HCT116 (cell line): ENCODE data around the gene SRGAP3. TPM values are rescaled to one million over a fixed set of nuclear protein-coding genes. Genes with fewer than 3 reads are reported as not detected.

Experiments
- ATAC-seq: fragments of 200-7000 bp; cut with Tn5 transposase; 2 replicates; pipeline ENCODE4 v1.9.1; 2020; ENCODE audit warnings: mild to moderate bottlenecking, moderate library complexity
- BruUV-seq: library from RNA; stranded (reverse); fragments of 400-500 nt; replicated peaks from 2 replicates; lab custom pipeline; 2021; lab: Mats Ljungman, UMichigan
- CTCF ChIA-PET: fragments of 300-600 bp; sonication (Branson Sonifier 250); formaldehyde crosslinking; loops from one replicate; lab custom pipeline; 2021; ENCODE audit warnings: antibody characterized with exemption; lab: Charles Lee
- POLR2A ChIA-PET: fragments of 300-600, 350-600 bp; sonication (Branson Sonifier 250); formaldehyde crosslinking; loops from one replicate; lab custom pipeline; 2021; ENCODE audit warnings: antibody characterized with exemption; lab: Charles Lee
- RAD21 ChIA-PET, 2 experiments: fragments of 300-600 bp; sonication (Branson Sonifier 250); formaldehyde crosslinking; loops; one replicate each; lab custom pipeline; 2023; ENCODE audit warnings: low total read pairs in 2 of 2; ENCODE audit not compliant: uncharacterized antibody in 2 of 2, unreplicated experiment in 2 of 2, low non-redundant PET in 1 of 2; lab: Charles Lee
- DNase-seq: peaks from one replicate; pipeline ENCODE4 v3.0.0-alpha.2; 2010; ENCODE audit warnings: low read depth, low spot score
- H2AFZ ChIP-seq: fragments of 200-600 bp; shearing (Covaris generic), sonication (generic); 2 replicates; pipeline ENCODE4 v1.6.1; 2017; ENCODE audit warnings: low read depth, mixed run types, mixed read lengths, antibody characterized with exemption, low read length; ENCODE audit not compliant: poor library complexity, severe bottlenecking
- H3K27ac ChIP-seq: 2 replicates; pipeline ENCODE4 v1.5.1; 2012; ENCODE audit warnings: low read depth, low read length
- H3K27me3 ChIP-seq: fragments of 200-600 bp; sonication (generic); 2 replicates; pipeline ENCODE4 v1.6.1; 2016; ENCODE audit warnings: mixed run types, low read length, mixed read lengths; ENCODE audit not compliant: insufficient read depth
- H3K36me3 ChIP-seq, 2 experiments: fragments of 200-500 bp in 1 of 2; fragments of 200-600 bp in 1 of 2; sonication (Bioruptor generic) in 1 of 2; sonication (generic) in 1 of 2; 2 replicates each; pipeline versions ENCODE4 v1.5.1 to v1.6.1; 2014 to 2016; ENCODE audit warnings: low read length in 2 of 2, inconsistent platforms in 1 of 2, mixed read lengths in 1 of 2, mixed run types in 1 of 2; ENCODE audit not compliant: insufficient read depth in 2 of 2, control insufficient read depth in 1 of 2
- H3K4me1 ChIP-seq, 2 experiments: fragments of 200-600 bp in 1 of 2; sonication (generic) in 1 of 2; 2 replicates each; pipeline versions ENCODE4 v1.5.1 to v1.6.1; 2012 to 2017; ENCODE audit warnings: low read length in 2 of 2, inconsistent platforms in 1 of 2, mild to moderate bottlenecking in 1 of 2, mixed read lengths in 1 of 2, mixed run types in 1 of 2, moderate library complexity in 1 of 2; ENCODE audit not compliant: insufficient read depth in 2 of 2, control insufficient read depth in 1 of 2
- H3K4me2 ChIP-seq: fragments of 200-600 bp; sonication (generic); 2 replicates; pipeline ENCODE4 v1.6.1; 2017; ENCODE audit warnings: mixed run types, low read length, mixed read lengths
- H3K4me3 ChIP-seq, 2 experiments: fragments of 200-600 bp in 1 of 2; sonication (generic) in 1 of 2; replicated peaks in 1 of 2; 2 replicates each; pipeline ENCODE4 v1.5.1; 2011 to 2016; ENCODE audit warnings: low read length in 2 of 2, control low read depth in 1 of 2, low read depth in 1 of 2, mild to moderate bottlenecking in 1 of 2, mixed read lengths in 1 of 2, mixed run types in 1 of 2
- H3K79me2 ChIP-seq: fragments of 200-600 bp; sonication (generic); 2 replicates; pipeline ENCODE4 v1.6.1; 2017; ENCODE audit warnings: mild to moderate bottlenecking, mixed run types, low read length, moderate library complexity, mixed read lengths; ENCODE audit not compliant: insufficient read depth
- H3K9ac ChIP-seq: fragments of 200-600 bp; sonication (generic); 2 replicates; pipeline ENCODE4 v1.6.1; 2016; ENCODE audit warnings: low read length, mixed read lengths
- H3K9me2 ChIP-seq: fragments of 200-600 bp; sonication (generic), shearing (Covaris generic); 2 replicates; pipeline ENCODE4 v1.6.1; 2017; ENCODE audit warnings: mixed run types, mild to moderate bottlenecking, moderate library complexity; ENCODE audit not compliant: insufficient read depth
- H3K9me3 ChIP-seq, 2 experiments: fragments of 200-500 bp in 1 of 2; fragments of 200-600 bp in 1 of 2; sonication (Bioruptor generic) in 1 of 2; sonication (generic) in 1 of 2; 2 replicates each; pipeline ENCODE4 v1.6.1; 2014 to 2017; ENCODE audit warnings: low read length in 2 of 2, mixed read lengths in 2 of 2, inconsistent platforms in 1 of 2, low read depth in 1 of 2, mild to moderate bottlenecking in 1 of 2, mixed run types in 1 of 2, moderate library complexity in 1 of 2; ENCODE audit not compliant: control insufficient read depth in 1 of 2, insufficient read depth in 1 of 2
- H4K20me1 ChIP-seq: fragments of 200-600 bp; sonication (generic), shearing (Covaris generic); 2 replicates; pipeline ENCODE4 v1.6.1; 2017; ENCODE audit warnings: mixed run types, mild to moderate bottlenecking, moderate library complexity; ENCODE audit not compliant: insufficient read depth
- CBX3 ChIP-seq: IDR thresholded peaks from 2 replicates; pipeline ENCODE4 v1.6.1; 2012; ENCODE audit warnings: low read depth
- EGR1 ChIP-seq: IDR thresholded peaks from 2 replicates; pipeline ENCODE4 v1.6.1; 2012; ENCODE audit warnings: low read depth
- EZH2phosphoT487 ChIP-seq: fragments of 200-600 bp; IDR thresholded peaks from 2 replicates; pipeline ENCODE4 v1.6.1; 2018; ENCODE audit warnings: antibody characterized with exemption, borderline replicate concordance
- JUND ChIP-seq: IDR thresholded peaks from 2 replicates; pipeline ENCODE4 v1.6.1; 2012
- POLR2AphosphoS5 ChIP-seq: IDR thresholded peaks from 2 replicates; pipeline ENCODE4 v1.6.1; 2011; ENCODE audit warnings: mild to moderate bottlenecking, low read depth, low read length, moderate library complexity
- RAD21 ChIP-seq: IDR thresholded peaks from 2 replicates; pipeline ENCODE4 v1.6.1; 2012; ENCODE audit warnings: low read depth, mild to moderate bottlenecking
- SIN3A ChIP-seq: IDR thresholded peaks from 2 replicates; pipeline ENCODE4 v1.6.1; 2012; ENCODE audit warnings: low read depth
- SP1 ChIP-seq: IDR thresholded peaks from 2 replicates; pipeline ENCODE4 v1.6.1; 2012; ENCODE audit warnings: low read depth
- TCF7L2 ChIP-seq: IDR thresholded peaks from 2 replicates; pipeline ENCODE4 v1.7.0; 2011; ENCODE audit warnings: borderline replicate concordance, inconsistent platforms; ENCODE audit not compliant: insufficient read depth, insufficient read length; ENCODE audit errors: extremely low read depth
- ZFX ChIP-seq: fragments of 450-650 bp; IDR thresholded peaks from 2 replicates; pipeline ENCODE4 v1.6.1; 2017
- ZNF274 ChIP-seq: fragments of 200-500 bp; sonication (Bioruptor generic); IDR thresholded peaks from 2 replicates; pipeline ENCODE4 v1.6.1; 2014; ENCODE audit warnings: mild to moderate bottlenecking, low read depth, low read length, inconsistent platforms
- intact Hi-C: fragments of 100-400 bp; cut with micrococcal nuclease; formaldehyde crosslinking; loops from 2 replicates; pipeline ENCODE4 v1.10.0; 2022
- total RNA-seq: library from RNA; stranded (reverse); gene quantifications from one replicate; pipeline ENCODE4 v1.2.1, GENCODE V29; 2021; ENCODE audit not compliant: unreplicated experiment
- TF ChIP-seq, protein P1 (sequence below), 3 experiments: fragments of 200-600 bp in 1 of 3; sonication (generic) in 1 of 3; IDR thresholded peaks in 2 of 3; conservative IDR thresholded peaks in 1 of 3; 2 replicates each; pipeline ENCODE4 v1.5.1; 2012 to 2017; ENCODE audit warnings: low read depth in 2 of 3, low read length in 2 of 3, antibody characterized with exemption in 1 of 3, borderline replicate concordance in 1 of 3, control low read depth in 1 of 3, mild to moderate bottlenecking in 1 of 3, mixed read lengths in 1 of 3, mixed run types in 1 of 3, moderate library complexity in 1 of 3; ENCODE audit not compliant: insufficient read depth in 1 of 3
- TF ChIP-seq, protein P2 (sequence below): IDR thresholded peaks from 2 replicates; pipeline ENCODE4 v1.6.1; 2012; ENCODE audit warnings: low read depth
- TF ChIP-seq, protein P3 (sequence below): IDR thresholded peaks from 2 replicates; pipeline ENCODE4 v1.6.1; 2012
- TF ChIP-seq, protein P4 (sequence below): IDR thresholded peaks from 2 replicates; pipeline ENCODE4 v1.6.1; 2011; ENCODE audit warnings: mild to moderate bottlenecking, low read length, moderate library complexity; ENCODE audit not compliant: insufficient replicate concordance; ENCODE audit errors: extremely low read depth
- TF ChIP-seq, protein P5 (sequence below): IDR thresholded peaks from 2 replicates; pipeline ENCODE4 v1.6.1; 2012

Gene SRGAP3
- total RNA-seq, 1 experiment from 2014 or later: 8.3 TPM

DNA sequence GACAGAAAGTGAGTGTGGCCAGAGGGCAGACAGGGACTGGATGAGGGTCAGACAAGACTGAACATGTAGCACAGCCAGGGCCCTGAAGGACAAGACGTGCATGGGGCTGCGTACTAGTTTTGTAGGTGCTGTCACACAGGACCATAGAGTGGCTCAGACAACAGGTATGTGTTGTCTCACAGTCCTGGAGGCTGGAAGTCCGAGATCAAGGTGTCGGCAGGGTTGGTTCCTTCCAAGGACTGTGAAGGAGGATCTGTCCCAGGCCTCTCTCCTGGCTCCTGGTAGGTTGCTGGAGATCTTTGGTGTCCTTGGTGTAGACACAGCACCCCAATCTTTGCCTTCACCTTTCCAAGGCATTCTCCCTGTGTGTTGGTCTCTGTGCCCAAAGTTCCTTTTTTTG is 136.4 kb downstream of the SRGAP3 start:
- Histone ChIP-seq H3K27ac (no peak overlapping the region), H3K9me3 (no peaks in the 10 kb centered on the region), H3K4me2 (no peak overlapping the region), H2AFZ (no peak overlapping the region), H3K9ac (no peak overlapping the region), H4K20me1 (no peaks in the 10 kb centered on the region), H3K4me3 (no peak overlapping the region), H3K27me3 (no peaks in the 10 kb centered on the region), H3K36me3 (no peaks in the 10 kb centered on the region), H3K79me2 (no peaks in the 10 kb centered on the region), H3K4me1 (no peaks in the 10 kb centered on the region), H3K9me2 (no peaks in the 10 kb centered on the region)
- intact Hi-C loops: no loop called here
- POLR2A ChIA-PET: no interaction called here
- RAD21 ChIA-PET: no interaction called here
- DNase-seq (no peak), ATAC-seq (no peak)
- BruUV-seq: no TSS peak
- TF ChIP-seq SIN3A (no peak), TCF7L2 (no peak), CBX3 (no peak), SP1 (no peak), RAD21 (no peak), JUND (no peak), EGR1 (no peak), EZH2phosphoT487 (no peak), ZFX (no peak), POLR2AphosphoS5 (no peak), ZNF274 (no peak)
- TF ChIP-seq, protein P1, sequence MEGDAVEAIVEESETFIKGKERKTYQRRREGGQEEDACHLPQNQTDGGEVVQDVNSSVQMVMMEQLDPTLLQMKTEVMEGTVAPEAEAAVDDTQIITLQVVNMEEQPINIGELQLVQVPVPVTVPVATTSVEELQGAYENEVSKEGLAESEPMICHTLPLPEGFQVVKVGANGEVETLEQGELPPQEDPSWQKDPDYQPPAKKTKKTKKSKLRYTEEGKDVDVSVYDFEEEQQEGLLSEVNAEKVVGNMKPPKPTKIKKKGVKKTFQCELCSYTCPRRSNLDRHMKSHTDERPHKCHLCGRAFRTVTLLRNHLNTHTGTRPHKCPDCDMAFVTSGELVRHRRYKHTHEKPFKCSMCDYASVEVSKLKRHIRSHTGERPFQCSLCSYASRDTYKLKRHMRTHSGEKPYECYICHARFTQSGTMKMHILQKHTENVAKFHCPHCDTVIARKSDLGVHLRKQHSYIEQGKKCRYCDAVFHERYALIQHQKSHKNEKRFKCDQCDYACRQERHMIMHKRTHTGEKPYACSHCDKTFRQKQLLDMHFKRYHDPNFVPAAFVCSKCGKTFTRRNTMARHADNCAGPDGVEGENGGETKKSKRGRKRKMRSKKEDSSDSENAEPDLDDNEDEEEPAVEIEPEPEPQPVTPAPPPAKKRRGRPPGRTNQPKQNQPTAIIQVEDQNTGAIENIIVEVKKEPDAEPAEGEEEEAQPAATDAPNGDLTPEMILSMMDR (IDR thresholded peaks at IDR 0.05 in 2 of 3, conservative IDR thresholded peaks at IDR 0.05 in 1 of 3; ENCODE audit: borderline replicate concordance in 1 of 3, insufficient read depth in 1 of 3, low read depth in 2 of 3, low read length in 2 of 3): no peak
- TF ChIP-seq, protein P2, sequence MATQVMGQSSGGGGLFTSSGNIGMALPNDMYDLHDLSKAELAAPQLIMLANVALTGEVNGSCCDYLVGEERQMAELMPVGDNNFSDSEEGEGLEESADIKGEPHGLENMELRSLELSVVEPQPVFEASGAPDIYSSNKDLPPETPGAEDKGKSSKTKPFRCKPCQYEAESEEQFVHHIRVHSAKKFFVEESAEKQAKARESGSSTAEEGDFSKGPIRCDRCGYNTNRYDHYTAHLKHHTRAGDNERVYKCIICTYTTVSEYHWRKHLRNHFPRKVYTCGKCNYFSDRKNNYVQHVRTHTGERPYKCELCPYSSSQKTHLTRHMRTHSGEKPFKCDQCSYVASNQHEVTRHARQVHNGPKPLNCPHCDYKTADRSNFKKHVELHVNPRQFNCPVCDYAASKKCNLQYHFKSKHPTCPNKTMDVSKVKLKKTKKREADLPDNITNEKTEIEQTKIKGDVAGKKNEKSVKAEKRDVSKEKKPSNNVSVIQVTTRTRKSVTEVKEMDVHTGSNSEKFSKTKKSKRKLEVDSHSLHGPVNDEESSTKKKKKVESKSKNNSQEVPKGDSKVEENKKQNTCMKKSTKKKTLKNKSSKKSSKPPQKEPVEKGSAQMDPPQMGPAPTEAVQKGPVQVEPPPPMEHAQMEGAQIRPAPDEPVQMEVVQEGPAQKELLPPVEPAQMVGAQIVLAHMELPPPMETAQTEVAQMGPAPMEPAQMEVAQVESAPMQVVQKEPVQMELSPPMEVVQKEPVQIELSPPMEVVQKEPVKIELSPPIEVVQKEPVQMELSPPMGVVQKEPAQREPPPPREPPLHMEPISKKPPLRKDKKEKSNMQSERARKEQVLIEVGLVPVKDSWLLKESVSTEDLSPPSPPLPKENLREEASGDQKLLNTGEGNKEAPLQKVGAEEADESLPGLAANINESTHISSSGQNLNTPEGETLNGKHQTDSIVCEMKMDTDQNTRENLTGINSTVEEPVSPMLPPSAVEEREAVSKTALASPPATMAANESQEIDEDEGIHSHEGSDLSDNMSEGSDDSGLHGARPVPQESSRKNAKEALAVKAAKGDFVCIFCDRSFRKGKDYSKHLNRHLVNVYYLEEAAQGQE: no peak
- TF ChIP-seq, protein P3, sequence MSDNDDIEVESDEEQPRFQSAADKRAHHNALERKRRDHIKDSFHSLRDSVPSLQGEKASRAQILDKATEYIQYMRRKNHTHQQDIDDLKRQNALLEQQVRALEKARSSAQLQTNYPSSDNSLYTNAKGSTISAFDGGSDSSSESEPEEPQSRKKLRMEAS: no peak
- TF ChIP-seq, protein P4, sequence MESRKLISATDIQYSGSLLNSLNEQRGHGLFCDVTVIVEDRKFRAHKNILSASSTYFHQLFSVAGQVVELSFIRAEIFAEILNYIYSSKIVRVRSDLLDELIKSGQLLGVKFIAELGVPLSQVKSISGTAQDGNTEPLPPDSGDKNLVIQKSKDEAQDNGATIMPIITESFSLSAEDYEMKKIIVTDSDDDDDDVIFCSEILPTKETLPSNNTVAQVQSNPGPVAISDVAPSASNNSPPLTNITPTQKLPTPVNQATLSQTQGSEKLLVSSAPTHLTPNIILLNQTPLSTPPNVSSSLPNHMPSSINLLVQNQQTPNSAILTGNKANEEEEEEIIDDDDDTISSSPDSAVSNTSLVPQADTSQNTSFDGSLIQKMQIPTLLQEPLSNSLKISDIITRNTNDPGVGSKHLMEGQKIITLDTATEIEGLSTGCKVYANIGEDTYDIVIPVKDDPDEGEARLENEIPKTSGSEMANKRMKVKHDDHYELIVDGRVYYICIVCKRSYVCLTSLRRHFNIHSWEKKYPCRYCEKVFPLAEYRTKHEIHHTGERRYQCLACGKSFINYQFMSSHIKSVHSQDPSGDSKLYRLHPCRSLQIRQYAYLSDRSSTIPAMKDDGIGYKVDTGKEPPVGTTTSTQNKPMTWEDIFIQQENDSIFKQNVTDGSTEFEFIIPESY: no peak
- TF ChIP-seq, protein P5, sequence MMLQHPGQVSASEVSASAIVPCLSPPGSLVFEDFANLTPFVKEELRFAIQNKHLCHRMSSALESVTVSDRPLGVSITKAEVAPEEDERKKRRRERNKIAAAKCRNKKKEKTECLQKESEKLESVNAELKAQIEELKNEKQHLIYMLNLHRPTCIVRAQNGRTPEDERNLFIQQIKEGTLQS: no peak
- CTCF ChIA-PET: no interaction called here
